ENCODE measurements around the gene GSTM4.

DNA sequence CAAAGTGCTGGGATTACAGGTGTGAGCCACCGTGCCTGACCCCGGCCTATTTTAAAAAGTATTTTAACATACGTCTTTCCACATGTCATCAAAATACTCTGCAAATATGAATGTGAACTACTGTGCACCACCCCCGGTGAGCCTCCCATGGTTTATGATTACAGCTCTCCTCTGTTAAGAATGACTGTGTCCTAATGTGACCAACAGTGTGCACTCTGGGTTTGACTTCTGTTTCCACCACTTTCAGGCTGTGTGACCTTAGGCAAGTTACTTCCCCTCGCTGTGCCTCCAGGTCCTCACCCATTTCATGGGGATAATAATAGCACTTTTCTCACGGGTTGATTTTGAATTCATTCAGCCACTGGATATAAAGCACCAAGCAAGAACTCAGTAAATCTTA lies 21.6 kb upstream of the GSTM4 start:
- TF ChIP-seq, protein P1, sequence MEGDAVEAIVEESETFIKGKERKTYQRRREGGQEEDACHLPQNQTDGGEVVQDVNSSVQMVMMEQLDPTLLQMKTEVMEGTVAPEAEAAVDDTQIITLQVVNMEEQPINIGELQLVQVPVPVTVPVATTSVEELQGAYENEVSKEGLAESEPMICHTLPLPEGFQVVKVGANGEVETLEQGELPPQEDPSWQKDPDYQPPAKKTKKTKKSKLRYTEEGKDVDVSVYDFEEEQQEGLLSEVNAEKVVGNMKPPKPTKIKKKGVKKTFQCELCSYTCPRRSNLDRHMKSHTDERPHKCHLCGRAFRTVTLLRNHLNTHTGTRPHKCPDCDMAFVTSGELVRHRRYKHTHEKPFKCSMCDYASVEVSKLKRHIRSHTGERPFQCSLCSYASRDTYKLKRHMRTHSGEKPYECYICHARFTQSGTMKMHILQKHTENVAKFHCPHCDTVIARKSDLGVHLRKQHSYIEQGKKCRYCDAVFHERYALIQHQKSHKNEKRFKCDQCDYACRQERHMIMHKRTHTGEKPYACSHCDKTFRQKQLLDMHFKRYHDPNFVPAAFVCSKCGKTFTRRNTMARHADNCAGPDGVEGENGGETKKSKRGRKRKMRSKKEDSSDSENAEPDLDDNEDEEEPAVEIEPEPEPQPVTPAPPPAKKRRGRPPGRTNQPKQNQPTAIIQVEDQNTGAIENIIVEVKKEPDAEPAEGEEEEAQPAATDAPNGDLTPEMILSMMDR (IDR thresholded peaks at IDR 0.05; ENCODE audit: low read length) = no peak
- no peak for TF ChIP-seq EZH2 (IDR thresholded peaks at IDR 0.05; ENCODE audit: borderline replicate concordance, low read length)
